NK-92 treated with Interleukin-12 subunit alpha and Interleukin-12 subunit beta, amount 100 ng/mL, for 24 hours (cell line): ENCODE measurements around the gene LMF1.
"Not testable (repeated sequence)": the region's sequence is repeated elsewhere in the genome, so short reads cannot be mapped to it uniquely, and the experiment has no call there.

Experiments
- DNase-seq: peaks from one replicate; lab custom pipeline; 2025; lab: John Stamatoyannopoulos, UW

The LMF1 gene

GRCh38 chr16:869823-870641 is 100.8 kb downstream of the LMF1 start:
- no peak for DNase-seq

- no peak for DNase-seq
Observed at GRCh38 chr16:868846-869822, 101.7 kb downstream of the LMF1 start.

GRCh38 chr16:868386-868755 is 102.4 kb downstream of the LMF1 start:
- DNase-seq, result no peak

- DNase-seq, result no peak
Observed at GRCh38 chr16:867421-868385, 103.1 kb downstream of the LMF1 start.

GRCh38 chr16:866252-866896 is 104.4 kb downstream of the LMF1 start:
- no peak for DNase-seq

GRCh38 chr16:865026-865425 is 105.8 kb downstream of the LMF1 start:
- DNase-seq, result no peak

GRCh38 chr16:861446-861845 is 109.3 kb downstream of the LMF1 start:
- DNase-seq, result no peak

GRCh38 chr16:860891-861290 is 109.9 kb downstream of the LMF1 start:
- no peak for DNase-seq

GRCh38 chr16:858971-859370 is 111.8 kb downstream of the LMF1 start:
- not testable (repeated sequence) for DNase-seq

GRCh38 chr16:858441-858840 is 112.3 kb downstream of the LMF1 start:
- not testable (repeated sequence) for DNase-seq

- DNase-seq, result no peak
Observed at GRCh38 chr16:856811-857210, 114.0 kb downstream of the LMF1 start.

GRCh38 chr16:856101-856500 is 114.7 kb downstream of the LMF1 start:
- no peak for DNase-seq

- DNase-seq, result no peak
Observed at GRCh38 chr16:855471-855870, 115.3 kb downstream of the LMF1 start.

- DNase-seq, result no peak
Observed at GRCh38 chr16:854808-855410, 115.9 kb downstream of the LMF1 start.

GRCh38 chr16:853981-854807 is 116.6 kb downstream of the LMF1 start:
- no peak for DNase-seq

- DNase-seq, result no peak
Observed at GRCh38 chr16:853306-853705, 117.5 kb downstream of the LMF1 start.

- DNase-seq, result no peak
Observed at GRCh38 chr16:852451-853185, 118.2 kb downstream of the LMF1 start.

GRCh38 chr16:851871-852270 is 118.9 kb downstream of the LMF1 start:
- DNase-seq, result no peak

GRCh38 chr16:851209-851810 is 119.5 kb downstream of the LMF1 start:
- no peak for DNase-seq
